COLO829 (cell line): ENCODE measurements around the gene GC.
"Not testable (repeated sequence)": the region's sequence is repeated elsewhere in the genome, so short reads cannot be mapped to it uniquely, and the experiment has no call there.

Experiments used
- DNase-seq: peaks from one replicate; pipeline ENCODE4 v3.0.0; 2012; ENCODE audit warnings: low spot score

GC gene

DNA sequence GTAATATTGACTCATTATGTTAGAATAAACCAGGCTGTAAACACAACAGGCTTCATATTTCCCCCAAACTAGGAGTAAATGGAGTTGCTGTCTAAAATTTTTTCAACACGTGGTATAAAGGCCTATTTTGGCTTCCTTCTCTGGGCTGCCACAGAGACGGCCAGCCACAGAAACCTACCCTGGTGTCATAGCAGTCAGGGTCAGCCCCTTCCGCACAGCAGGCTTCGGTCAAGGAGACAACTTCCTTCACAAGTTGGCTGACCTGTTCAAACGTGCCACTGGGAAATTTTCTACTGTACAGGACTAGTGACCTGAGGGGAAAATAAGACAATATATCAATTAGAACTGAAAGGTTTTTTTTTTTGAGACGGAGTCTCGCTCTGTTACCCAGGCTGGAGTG is 15.8 kb downstream of the GC start:
- no peak for DNase-seq

- no peak for DNase-seq
Measured at GRCh38 chr4:71765821-71766383, 18.0 kb downstream of the GC start.

GRCh38 chr4:71765350-71765749 is 18.5 kb downstream of the GC start:
- DNase-seq = no peak

DNA sequence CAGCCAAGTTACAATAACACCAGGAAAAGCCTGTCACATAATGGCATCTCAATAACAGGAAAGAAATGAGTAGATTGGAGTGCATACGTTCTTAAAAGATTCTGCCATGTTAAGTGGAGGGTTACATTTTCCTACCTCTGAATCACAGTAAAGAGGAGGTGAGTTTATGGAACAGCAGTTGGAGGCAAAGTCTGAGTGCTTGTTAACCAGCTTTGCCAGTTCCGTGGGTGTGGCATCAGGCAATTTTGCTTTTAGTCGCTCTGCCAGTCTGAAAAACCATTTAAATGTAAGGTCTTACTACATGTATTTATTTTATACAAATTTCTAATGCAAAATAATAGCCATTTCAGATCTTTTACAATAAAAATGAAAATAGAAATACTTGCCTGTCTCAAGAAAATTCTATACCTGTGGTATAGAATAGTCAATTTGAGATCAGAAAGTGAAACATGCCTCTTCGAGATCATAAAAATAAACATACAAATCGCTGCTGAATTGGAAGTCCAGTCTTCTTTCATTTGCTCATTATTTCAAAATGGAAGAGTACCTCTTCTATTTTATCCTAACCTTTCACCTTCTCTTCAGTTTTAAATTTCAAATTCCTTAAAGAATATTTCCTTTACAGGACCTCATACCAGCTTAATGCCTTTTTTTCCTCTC is 31.4 kb downstream of the GC start:
- no peak for DNase-seq

DNA sequence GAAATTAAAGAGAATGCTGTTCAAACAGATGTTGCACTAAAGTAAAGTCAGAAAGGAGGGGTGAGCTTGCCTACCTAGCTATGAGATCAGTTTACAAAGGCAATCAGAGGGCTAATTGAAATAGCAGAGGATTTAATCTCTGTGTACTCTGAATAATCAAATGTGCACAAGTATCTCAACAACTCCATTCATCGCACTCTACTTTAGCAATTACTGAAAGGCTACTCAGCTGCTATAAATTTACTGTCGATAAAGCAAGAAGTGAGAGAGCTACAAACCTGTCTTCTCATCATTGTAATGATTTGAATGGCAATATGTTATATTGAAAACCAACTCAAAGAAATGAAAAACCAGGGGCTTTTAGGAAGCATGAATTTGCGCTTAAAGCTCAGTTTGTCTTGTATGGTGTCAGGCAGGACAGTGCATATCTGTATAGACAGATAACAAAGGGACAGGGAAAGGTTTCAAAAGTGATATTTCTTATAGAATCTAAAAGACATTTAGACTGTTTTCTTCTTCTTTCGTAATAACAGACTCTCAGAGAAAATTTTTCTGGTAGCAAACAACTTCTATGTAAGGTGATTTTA is 34.8 kb downstream of the GC start:
- no peak for DNase-seq

DNA sequence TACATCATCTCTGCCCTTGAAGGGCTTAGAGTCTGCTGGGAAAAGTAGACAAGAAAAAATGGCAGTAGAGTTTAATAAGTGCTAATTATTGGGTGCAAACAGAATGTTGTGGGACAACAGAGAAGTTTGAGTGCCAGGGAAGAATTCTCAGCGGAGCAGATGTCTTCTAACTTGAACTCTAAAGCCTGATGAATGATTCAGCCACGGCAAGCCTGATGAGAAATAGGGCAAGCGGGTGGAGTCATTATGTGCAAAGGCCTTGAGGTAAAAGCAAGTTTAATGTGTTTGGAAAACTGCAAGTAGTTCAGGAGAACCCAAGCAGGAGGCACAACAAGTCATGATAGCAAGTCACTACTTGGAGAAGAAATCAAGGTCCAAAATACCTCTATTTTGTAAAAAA is 37.5 kb downstream of the GC start:
- DNase-seq = no peak

- DNase-seq = not testable (repeated sequence)
Measured at GRCh38 chr4:71738782-71739181, 45.1 kb downstream of the GC start.

GRCh38 chr4:71732706-71733105 is 51.2 kb downstream of the GC start:
- DNase-seq = peak; percentile 60

- peak; percentile 32 for DNase-seq
Measured at GRCh38 chr4:71732066-71732465, 51.8 kb downstream of the GC start.

DNA sequence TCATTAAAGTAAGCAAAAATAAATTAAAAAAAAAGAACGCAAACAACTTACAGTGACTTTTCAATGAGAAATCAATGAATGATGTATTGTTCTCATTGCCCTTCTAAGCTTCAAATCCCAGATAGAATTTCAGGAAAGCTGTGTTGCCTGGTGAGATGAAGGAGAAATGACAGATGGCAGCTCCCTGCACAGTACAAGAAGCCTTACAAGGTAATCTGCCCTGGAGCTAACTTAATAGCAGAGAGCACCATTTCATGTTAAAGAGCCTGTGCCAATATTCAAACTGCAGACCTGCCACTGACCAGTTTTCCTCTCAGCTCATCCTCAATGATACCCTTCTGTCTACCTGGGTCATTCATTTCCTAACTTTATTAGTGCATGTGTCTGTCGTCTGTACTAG is 54.0 kb downstream of the GC start:
- DNase-seq = no peak

DNA sequence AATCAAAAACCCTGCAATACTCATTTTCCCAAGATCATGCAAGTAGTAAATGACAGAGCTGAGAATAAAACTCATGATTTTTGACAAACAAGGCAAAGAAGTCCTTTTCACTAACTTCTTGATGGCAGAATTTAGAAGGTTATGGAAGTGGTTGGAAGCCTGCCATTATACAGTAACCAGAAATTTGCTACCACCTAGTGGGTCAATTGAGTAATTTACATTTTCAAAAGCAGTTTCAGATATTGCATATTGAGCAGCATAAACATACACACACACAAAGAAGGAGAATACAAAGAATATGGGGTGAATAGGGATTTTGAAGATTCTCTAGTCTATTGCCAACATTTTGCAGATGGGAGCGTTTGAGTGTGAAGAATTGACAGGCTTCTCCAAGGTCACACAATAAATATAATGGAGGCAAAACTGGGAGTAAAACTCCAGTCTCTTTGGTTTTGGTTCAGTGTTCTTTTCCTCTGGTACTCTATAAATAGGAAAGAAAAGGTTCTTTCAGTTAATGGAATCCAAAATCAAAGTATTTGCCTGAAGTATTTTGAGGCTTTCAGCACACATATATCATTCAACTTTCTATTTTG is 70.2 kb downstream of the GC start:
- DNase-seq = peak; percentile 35

DNA sequence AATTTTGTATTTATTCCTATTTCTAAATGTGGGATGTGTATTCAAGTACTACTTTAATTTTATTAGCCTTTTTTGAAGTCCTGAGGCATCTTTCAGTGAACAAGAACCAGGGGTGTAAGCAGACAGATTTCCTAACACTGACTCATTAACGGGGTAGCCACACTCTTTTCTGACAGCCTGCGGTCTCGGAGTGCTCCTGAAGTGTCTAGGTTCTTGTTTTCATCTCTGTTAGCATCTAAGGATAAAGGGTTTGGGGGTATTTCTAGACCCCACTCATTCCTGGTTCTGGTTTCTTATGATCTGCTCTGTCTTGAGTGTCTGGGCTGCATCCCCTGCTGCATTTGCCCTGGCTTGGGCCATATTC is 71.9 kb downstream of the GC start:
- no peak for DNase-seq

- DNase-seq = no peak
Measured at GRCh38 chr4:71711044-71711984, 72.6 kb downstream of the GC start.

GRCh38 chr4:71709961-71710360 is 73.9 kb downstream of the GC start:
- no peak for DNase-seq

- no peak for DNase-seq
Measured at GRCh38 chr4:71698141-71698540, 85.7 kb downstream of the GC start.

DNA sequence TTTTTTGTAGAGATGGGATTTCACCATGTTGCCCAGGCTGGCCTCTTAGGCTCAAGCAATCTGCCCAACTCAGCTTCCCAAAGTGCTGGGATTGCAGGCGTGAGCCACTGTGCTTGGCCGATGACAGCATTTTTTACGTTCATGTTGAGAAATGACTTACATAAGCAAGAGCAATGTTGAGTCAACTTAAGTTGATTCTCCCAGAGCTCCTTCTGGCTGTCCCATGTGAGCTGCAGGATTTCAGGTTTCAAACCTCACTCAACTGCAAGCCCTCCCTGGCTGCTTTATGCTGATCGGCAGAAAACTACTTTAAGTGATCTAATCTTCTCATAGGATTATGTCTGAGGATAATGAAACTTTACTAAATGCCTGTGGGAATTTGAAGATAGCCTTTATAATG is 86.8 kb downstream of the GC start:
- DNase-seq = no peak

DNA sequence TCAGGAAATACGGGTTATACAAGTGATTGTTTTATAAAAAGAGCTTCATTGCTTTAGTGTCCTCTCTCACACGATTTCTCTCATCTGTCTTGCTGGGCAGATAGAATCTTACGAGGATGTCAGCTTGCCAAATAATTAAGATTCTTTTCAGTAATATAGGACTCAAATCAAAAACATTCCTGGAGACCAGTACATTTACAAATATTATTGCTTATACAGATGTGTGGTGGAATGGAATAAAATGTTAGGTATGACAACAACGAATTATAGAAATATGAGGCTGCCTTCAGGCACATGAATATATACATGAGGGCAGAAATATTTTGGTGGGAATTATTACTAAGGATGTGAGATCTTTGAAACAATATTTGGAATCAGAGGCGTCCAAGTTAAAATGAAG is 88.9 kb downstream of the GC start:
- no peak for DNase-seq

DNA sequence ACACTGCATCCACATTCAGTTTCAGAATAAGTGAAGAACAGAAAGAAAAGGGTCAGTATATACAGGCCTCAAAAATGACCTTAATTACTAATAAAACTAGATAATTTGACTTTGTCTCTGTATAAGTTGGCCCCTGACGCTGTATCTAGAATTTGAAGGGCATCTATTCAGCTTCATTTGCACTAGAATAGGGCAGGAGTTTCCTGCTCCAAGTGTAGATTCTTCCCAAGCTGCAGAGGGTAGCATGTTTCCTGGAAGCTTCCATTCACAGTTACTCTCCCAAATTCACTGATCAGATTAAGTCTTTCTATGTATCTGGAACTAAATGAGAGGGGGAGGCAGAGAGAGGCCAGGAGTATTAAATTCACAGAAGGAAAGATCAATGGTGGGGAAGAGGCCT is 90.9 kb downstream of the GC start:
- no peak for DNase-seq

- no peak for DNase-seq
Measured at GRCh38 chr4:71692198-71692597, 91.7 kb downstream of the GC start.
